Measurements from ENCODE around the gene GIPC2.

The GIPC2 gene

GRCh38 chr1:78143152-78143551, 97.4 kb downstream of the GIPC2 start:
- Histone ChIP-seq H3K27me3 (ENCODE audit: insufficient read depth, low read depth, severe bottlenecking) (no peaks in the 10 kb centered on the region), H3K9me3 (ENCODE audit: severe bottlenecking) (no peaks in the 10 kb centered on the region), H3K27ac (no peak overlapping the region), H3K4me3 (ENCODE audit: low read depth, low read length) (no peak overlapping the region), H3K36me3 (no peaks in the 10 kb centered on the region)
- DNase-seq = no peak
- TF ChIP-seq CTCF (IDR thresholded peaks at IDR 0.05; ENCODE audit: low read depth, low read length) = no peak

GRCh38 chr1:78143673-78144072, 97.9 kb downstream of the GIPC2 start:
- H3K4me3 ChIP-seq (ENCODE audit: low read depth, low read length) = no peak overlapping the region
- H3K27me3 ChIP-seq (ENCODE audit: insufficient read depth, low read depth, severe bottlenecking) = no peaks in the 10 kb centered on the region
- no peak for DNase-seq
- TF ChIP-seq CTCF (IDR thresholded peaks at IDR 0.05; ENCODE audit: low read depth, low read length) = no peak
- no peaks in the 10 kb centered on the region for H3K36me3 ChIP-seq
- no peaks in the 10 kb centered on the region for H3K9me3 ChIP-seq (ENCODE audit: severe bottlenecking)
- no peak overlapping the region for H3K27ac ChIP-seq

GRCh38 chr1:78145105-78145580, 99.4 kb downstream of the GIPC2 start:
- Histone ChIP-seq H3K36me3 (no peaks in the 10 kb centered on the region), H3K27ac (no peak overlapping the region), H3K4me3 (ENCODE audit: low read depth, low read length) (no peak overlapping the region), H3K27me3 (ENCODE audit: insufficient read depth, low read depth, severe bottlenecking) (no peaks in the 10 kb centered on the region), H3K9me3 (ENCODE audit: severe bottlenecking) (no peaks in the 10 kb centered on the region)
- peak; percentile 79 for TF ChIP-seq CTCF (IDR thresholded peaks at IDR 0.05; ENCODE audit: low read depth, low read length)
- peak; percentile 58 for DNase-seq

- Histone ChIP-seq H3K27ac (no peak overlapping the region), H3K36me3 (no peaks in the 10 kb centered on the region), H3K27me3 (ENCODE audit: insufficient read depth, low read depth, severe bottlenecking) (no peaks in the 10 kb centered on the region), H3K4me3 (ENCODE audit: low read depth, low read length) (no peak overlapping the region), H3K9me3 (ENCODE audit: severe bottlenecking) (no peaks in the 10 kb centered on the region)
- no peak for TF ChIP-seq CTCF (IDR thresholded peaks at IDR 0.05; ENCODE audit: low read depth, low read length)
- DNase-seq = no peak
Observed at GRCh38 chr1:78146205-78146771, 100.5 kb downstream of the GIPC2 start.

GRCh38 chr1:78147031-78147430, 101.3 kb downstream of the GIPC2 start:
- no peaks in the 10 kb centered on the region for H3K27me3 ChIP-seq (ENCODE audit: insufficient read depth, low read depth, severe bottlenecking)
- DNase-seq = no peak
- H3K4me3 ChIP-seq (ENCODE audit: low read depth, low read length) = no peak overlapping the region
- H3K9me3 ChIP-seq (ENCODE audit: severe bottlenecking) = no peaks in the 10 kb centered on the region
- no peak for TF ChIP-seq CTCF (IDR thresholded peaks at IDR 0.05; ENCODE audit: low read depth, low read length)
- no peaks in the 10 kb centered on the region for H3K36me3 ChIP-seq
- H3K27ac ChIP-seq = no peak overlapping the region

Measured in WERI-Rb-1 (cell line).